Common myeloid progenitor, CD34-positive (primary cell): ENCODE results near the gene PBX1.

Experiments used
- CTCF ChIA-PET: fragments of 350-600 bp; sonication (Branson Sonifier 250); formaldehyde crosslinking; loops from one replicate; lab custom pipeline; 2021; ENCODE audit warnings: antibody characterized with exemption; lab: Charles Lee
- POLR2A ChIA-PET: fragments of 350-600 bp; sonication (Branson Sonifier 250); formaldehyde crosslinking; loops from one replicate; lab custom pipeline; 2021; ENCODE audit warnings: antibody characterized with exemption; lab: Charles Lee
- DNase-seq, 3 donors: peaks; one replicate each; pipeline versions ENCODE4 v3.0.0 to v3.0.0-alpha.2; 2013
- H3K27ac ChIP-seq, 2 experiments: 1 replicate in 1 of 2; 2 replicates in 1 of 2; pipeline ENCODE4 v1.7.0; 2013; ENCODE audit warnings: inconsistent platforms in 2 of 2, low read length in 2 of 2, mild to moderate bottlenecking in 2 of 2, low read depth in 1 of 2, moderate library complexity in 1 of 2; ENCODE audit not compliant: severe bottlenecking in 2 of 2, insufficient read depth in 1 of 2, poor library complexity in 1 of 2
- H3K27me3 ChIP-seq, 5 experiments: replicated peaks in 2 of 5; 1 replicate in 3 of 5; 2 replicates in 2 of 5; pipeline versions ENCODE4 v1.6.1 to v1.7.0; 2013; ENCODE audit warnings: low read length in 4 of 5, mild to moderate bottlenecking in 2 of 5, moderate library complexity in 2 of 5, inconsistent platforms in 1 of 5; ENCODE audit not compliant: insufficient read depth in 5 of 5, control insufficient read depth in 4 of 5
- H3K36me3 ChIP-seq, 4 experiments: 1 replicate in 2 of 4; 2 replicates in 2 of 4; pipeline versions ENCODE4 v1.6.1 to v1.7.0; 2013; ENCODE audit warnings: low read length in 3 of 4, control low read depth in 1 of 4, mild to moderate bottlenecking in 1 of 4; ENCODE audit not compliant: control insufficient read depth in 4 of 4, insufficient read depth in 4 of 4
- H3K4me1 ChIP-seq, 4 experiments: 1 replicate in 3 of 4; 2 replicates in 1 of 4; pipeline versions ENCODE4 v1.6.1 to v1.7.1; 2013; ENCODE audit warnings: low read length in 3 of 4, mild to moderate bottlenecking in 3 of 4, control low read depth in 1 of 4, inconsistent platforms in 1 of 4, moderate library complexity in 1 of 4; ENCODE audit not compliant: control insufficient read depth in 4 of 4, insufficient read depth in 4 of 4; ENCODE audit errors: control extremely low read depth in 1 of 4
- H3K4me3 ChIP-seq, 7 experiments: 1 replicate in 4 of 7; 2 replicates in 3 of 7; pipeline versions ENCODE4 v1.5.1 to v1.7.0; 2013; ENCODE audit warnings: mild to moderate bottlenecking in 7 of 7, low read length in 6 of 7, moderate library complexity in 6 of 7, inconsistent platforms in 2 of 7, low read depth in 2 of 7, control low read depth in 1 of 7; ENCODE audit not compliant: insufficient read depth in 4 of 7, control insufficient read depth in 1 of 7; ENCODE audit errors: extremely low read depth in 1 of 7
- H3K9me3 ChIP-seq, 5 experiments: 1 replicate in 4 of 5; 2 replicates in 1 of 5; pipeline versions ENCODE4 v1.6.1 to v1.7.1; 2013; ENCODE audit warnings: low read length in 4 of 5, mild to moderate bottlenecking in 2 of 5, inconsistent platforms in 1 of 5, low read depth in 1 of 5, moderate library complexity in 1 of 5; ENCODE audit not compliant: control insufficient read depth in 4 of 5, insufficient read depth in 2 of 5; ENCODE audit errors: control extremely low read depth in 1 of 5
- WGBS: methylation state at CpG from one replicate; pipeline ENCODE4 v1.1.5; 2013; ENCODE audit not compliant: insufficient coverage; 5-methylcytosine and 5-hydroxymethylcytosine counted together

The PBX1 gene

GRCh38 chr1:164562511-164562910, 3.5 kb downstream of the PBX1 start:
- CTCF ChIA-PET = interaction anchor here (1.9 kb wide), 1 partner anchor 14 kb away, joined by 6 read pairs; no protein-coding TSS in a partner anchor
- Histone ChIP-seq H3K36me3 (peaks cover 0 to 4% (median 0%) of the 10 kb centered on the region in 4 experiments), H3K9me3 (no peaks in the 10 kb centered on the region), H3K4me1 (peaks cover 10 to 42% (median 11%) of the 10 kb centered on the region in 4 experiments), H3K4me3 (peak overlapping the region in 4 of 7 experiments; percentile 20 to 95 (median 60)), H3K27me3 (no peaks in the 10 kb centered on the region), H3K27ac (peak overlapping the region in 1 of 2 experiments; percentile 79)
- DNase-seq = no peak
- POLR2A ChIA-PET = no interaction called here
- 83% methylated on average over 4 of the region's 4 CpGs for WGBS

GRCh38 chr1:164562947-164563520, 4.0 kb downstream of the PBX1 start:
- DNase-seq = no peak
- H3K27me3 ChIP-seq = no peaks in the 10 kb centered on the region
- peaks cover 10 to 40% (median 11%) of the 10 kb centered on the region in 4 experiments for H3K4me1 ChIP-seq
- peak overlapping the region in 1 of 2 experiments; percentile 79 for H3K27ac ChIP-seq
- H3K9me3 ChIP-seq = no peaks in the 10 kb centered on the region
- peaks cover 0 to 4% (median 0%) of the 10 kb centered on the region in 4 experiments for H3K36me3 ChIP-seq
- H3K4me3 ChIP-seq = peak overlapping the region in 4 of 7 experiments; percentile 20 to 95 (median 60)
- POLR2A ChIA-PET = no interaction called here
- CTCF ChIA-PET = no interaction called here
- 67% methylated on average over 1 of the region's 3 CpGs for WGBS

GRCh38 chr1:164563721-164564360, 4.9 kb downstream of the PBX1 start:
- ChIA-PET POLR2A (interaction anchor here (1.0 kb wide), 1 partner anchor 158 kb away, joined by 3 read pairs; no protein-coding TSS in a partner anchor), CTCF (interaction anchor here (0.8 to 1.1 kb wide), 2 partner anchors 24 to 163 kb away, joined by 3 read pairs; no protein-coding TSS in a partner anchor)
- peaks cover 6 to 34% (median 10%) of the 10 kb centered on the region in 4 experiments for H3K4me1 ChIP-seq
- H3K9me3 ChIP-seq = no peaks in the 10 kb centered on the region
- no CpG with 5 or more reads among the region's 10 CpGs for WGBS
- no peak overlapping the region for H3K27ac ChIP-seq
- no peak for DNase-seq
- H3K36me3 ChIP-seq = peaks cover 0 to 4% (median 2%) of the 10 kb centered on the region in 4 experiments
- H3K4me3 ChIP-seq = peak overlapping the region in 2 of 7 experiments; percentile 21 to 24
- no peaks in the 10 kb centered on the region for H3K27me3 ChIP-seq

- Histone ChIP-seq H3K9me3 (no peaks in the 10 kb centered on the region), H3K4me1 (peaks cover 6 to 34% (median 10%) of the 10 kb centered on the region in 4 experiments), H3K4me3 (peak overlapping the region in 1 of 7 experiments; percentile 24), H3K36me3 (peaks cover 0 to 4% (median 2%) of the 10 kb centered on the region in 4 experiments), H3K27me3 (no peaks in the 10 kb centered on the region), H3K27ac (no peak overlapping the region)
- ChIA-PET POLR2A (interaction anchor here (1.0 kb wide), 1 partner anchor 157 kb away, joined by 3 read pairs; no protein-coding TSS in a partner anchor), CTCF (interaction anchor here (0.8 to 1.1 kb wide), 2 partner anchors 24 to 162 kb away, joined by 3 read pairs; no protein-coding TSS in a partner anchor)
- 94% methylated on average over 3 of the region's 3 CpGs for WGBS
- DNase-seq = no peak
Measured at GRCh38 chr1:164564378-164564777, 5.4 kb downstream of the PBX1 start.

- POLR2A ChIA-PET = no interaction called here
- no peak overlapping the region for H3K4me3 ChIP-seq
- H3K4me1 ChIP-seq = peaks cover under 1 to 34% (median 10%) of the 10 kb centered on the region in 4 experiments
- H3K27ac ChIP-seq = no peak overlapping the region
- CTCF ChIA-PET = no interaction called here
- H3K27me3 ChIP-seq = no peaks in the 10 kb centered on the region
- peaks cover 0 to 7% (median 2%) of the 10 kb centered on the region in 4 experiments for H3K36me3 ChIP-seq
- peaks cover 0 to 1% (median 0%) of the 10 kb centered on the region in 5 experiments for H3K9me3 ChIP-seq
- no peak for DNase-seq
- no CpG with 5 or more reads among the region's 2 CpGs for WGBS
Measured at GRCh38 chr1:164565357-164565756, 6.4 kb downstream of the PBX1 start.

- CTCF ChIA-PET = interaction anchor here (1.0 kb wide), 2 partner anchors 9 to 29 kb away, joined by 3 to 6 read pairs; partner anchors contain the start of gene PBX1
- Histone ChIP-seq H3K4me1 (peaks cover 0 to 20% (median 4%) of the 10 kb centered on the region in 4 experiments), H3K9me3 (peaks cover 0 to 3% (median 0%) of the 10 kb centered on the region in 5 experiments), H3K36me3 (peaks cover 0 to 10% (median 4%) of the 10 kb centered on the region in 4 experiments), H3K27me3 (no peaks in the 10 kb centered on the region), H3K27ac (no peak overlapping the region), H3K4me3 (no peak overlapping the region)
- no peak for DNase-seq
- POLR2A ChIA-PET = no interaction called here
- WGBS = 90% methylated on average over 2 of the region's 4 CpGs
Measured at GRCh38 chr1:164567774-164568173, 8.8 kb downstream of the PBX1 start.
